NCI-H345 (cell line): ENCODE results near the gene KERA.

Source experiments
- DNase-seq: peaks from one replicate; lab custom pipeline; 2025; lab: John Stamatoyannopoulos, UW

KERA gene

GRCh38 chr12:91009319-91009950, 48.4 kb downstream of the KERA start:
- no peak for DNase-seq

DNA sequence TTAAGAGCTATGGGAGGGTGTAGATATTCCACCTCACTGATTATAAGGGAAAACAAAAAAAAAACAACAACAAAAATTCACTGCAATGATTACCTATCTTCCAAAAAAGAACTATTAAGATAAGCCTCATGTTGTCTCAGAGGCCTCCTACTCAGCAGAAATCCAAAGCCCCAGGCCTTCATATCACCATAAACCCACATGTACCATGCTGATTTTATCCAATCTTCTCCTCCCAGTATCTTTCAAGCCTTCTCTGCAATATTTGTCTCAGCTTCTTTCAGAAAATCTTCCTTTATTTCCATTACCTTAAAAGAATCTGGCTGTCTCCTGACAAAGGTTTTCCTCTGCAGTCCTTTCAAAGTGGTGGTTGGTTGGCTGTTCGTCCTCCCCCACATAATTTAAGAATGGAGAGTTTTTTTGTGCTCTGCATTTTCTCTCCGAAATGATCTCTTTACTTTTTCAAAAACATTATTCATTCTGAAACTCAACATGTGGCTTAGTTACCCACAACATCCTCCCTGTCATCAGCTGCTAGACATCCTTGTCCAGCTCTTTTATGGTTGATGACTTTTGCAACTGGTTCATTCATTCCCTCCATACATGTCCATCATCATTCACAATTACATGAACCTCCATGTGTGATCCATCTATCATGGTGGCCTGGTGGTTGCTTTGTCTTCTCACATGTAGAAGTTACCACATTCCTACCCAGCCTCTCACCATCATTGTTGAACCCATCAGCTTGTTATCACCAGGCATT, 50.1 kb downstream of the KERA start:
- DNase-seq: no peak

DNA sequence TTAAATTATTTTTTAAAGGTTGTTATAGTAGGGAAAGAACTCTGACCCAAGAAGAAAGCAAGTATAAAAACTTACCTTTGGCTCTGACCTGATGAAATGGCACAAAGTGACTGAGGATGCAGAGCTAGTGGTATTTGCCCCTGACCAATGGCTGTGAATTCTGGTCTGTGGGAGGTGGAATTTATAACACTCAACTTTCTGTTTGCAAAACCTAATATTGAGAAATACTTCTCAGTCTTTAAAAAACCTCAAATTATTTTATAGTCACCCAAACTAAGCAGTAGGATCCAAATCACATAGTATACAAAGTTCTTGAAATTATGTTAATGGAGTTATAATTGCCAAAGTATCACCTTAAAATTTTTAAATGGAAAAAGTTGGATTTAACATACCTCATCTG, 53.0 kb downstream of the KERA start, which contains the start of gene EPYC:
Gene EPYC (minus strand): TSS at position 101 of the 400 bp plus-strand sequence. CDS start 2,407 bp downstream, outside the sequence.
- DNase-seq: no peak

- no peak for DNase-seq
Observed at GRCh38 chr12:91003737-91004136, 54.1 kb downstream of the KERA start.

- DNase-seq: no peak
Observed at GRCh38 chr12:91001306-91001705, 56.5 kb downstream of the KERA start.
